Activated gamma-delta T cell treated with anti-CD3 and anti-CD28 coated beads, Interleukin-2, amount 50 U/mL, for 16 hours (primary cell): ENCODE data around the gene AP3D1.
"Not testable (repeated sequence)": the region's sequence is repeated elsewhere in the genome, so short reads cannot be mapped to it uniquely, and the experiment has no call there.

ENCODE experiments used
- DNase-seq: peaks from one replicate; pipeline ENCODE4 v3.0.0-alpha.2; 2020; ENCODE audit warnings: low read depth

The AP3D1 gene

DNA sequence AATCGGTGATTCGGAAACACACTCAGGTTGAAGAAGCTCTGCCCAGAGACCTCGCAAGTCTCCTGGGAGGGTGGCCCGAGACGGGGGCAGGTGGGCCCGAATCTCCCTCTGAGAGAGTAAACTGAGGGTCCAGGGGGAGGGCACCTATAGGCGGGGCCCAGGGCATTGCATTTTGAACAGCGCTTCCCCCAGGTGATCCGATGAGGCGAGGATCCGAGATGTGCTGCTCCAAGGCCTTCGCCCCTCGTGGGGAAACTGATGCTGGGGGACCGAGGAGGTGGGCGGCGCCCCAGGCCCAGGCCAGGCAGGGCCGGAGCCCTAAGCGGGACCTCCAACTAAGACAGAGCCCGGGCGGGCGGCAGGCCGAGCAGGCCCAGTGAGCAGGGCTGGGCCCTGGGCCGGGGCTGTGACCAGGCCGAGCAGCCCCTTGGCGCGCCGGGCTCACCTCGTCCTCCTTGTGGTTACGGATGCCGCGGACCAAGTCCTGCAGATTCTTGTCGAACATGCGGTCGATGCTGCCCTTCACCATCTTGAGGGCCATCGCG, 500 bp downstream of the AP3D1 start:
- DNase-seq: no peak

DNA sequence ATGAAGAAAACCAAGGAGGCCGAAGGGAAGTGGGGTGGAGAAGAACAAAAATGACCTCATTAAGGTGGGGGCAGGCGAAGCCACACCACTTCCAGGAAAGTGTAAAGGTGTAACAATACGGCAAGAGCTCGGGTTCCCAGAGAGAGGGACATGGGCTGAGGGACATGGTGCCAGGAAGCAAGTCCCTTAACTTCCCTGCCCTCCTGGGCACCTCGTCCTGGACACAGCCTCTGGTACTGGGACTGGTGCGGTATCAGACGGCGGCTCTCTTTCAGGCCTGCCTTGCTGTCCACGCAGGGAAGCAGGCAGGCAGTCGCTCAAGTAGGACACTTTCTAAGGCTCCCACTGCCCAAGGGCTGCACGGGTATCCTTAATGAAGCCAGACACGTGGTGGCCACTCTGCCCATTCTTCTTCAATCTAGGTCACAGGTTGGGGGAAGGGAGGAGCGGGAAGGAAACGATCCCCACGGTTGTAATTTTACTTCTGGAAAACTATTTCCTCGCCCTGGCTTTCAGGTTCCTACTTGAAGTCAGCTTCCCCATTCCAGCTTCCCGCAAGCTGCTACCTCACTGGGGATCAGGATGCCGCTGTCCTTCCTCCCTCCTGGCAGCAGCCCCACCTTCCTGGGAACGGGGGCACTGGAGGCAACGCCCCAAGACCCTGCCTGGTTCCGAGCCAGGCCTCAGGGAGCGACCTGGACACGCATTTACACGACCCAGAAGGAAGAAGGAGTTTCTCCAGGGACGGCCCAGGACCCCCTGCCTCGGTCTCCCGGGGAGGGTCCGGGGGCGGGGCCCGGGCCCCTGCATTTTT, 1.2 kb downstream of the AP3D1 start:
- no peak for DNase-seq

GRCh38 chr19:2148482-2149135, 2.8 kb downstream of the AP3D1 start:
- no peak for DNase-seq

DNA sequence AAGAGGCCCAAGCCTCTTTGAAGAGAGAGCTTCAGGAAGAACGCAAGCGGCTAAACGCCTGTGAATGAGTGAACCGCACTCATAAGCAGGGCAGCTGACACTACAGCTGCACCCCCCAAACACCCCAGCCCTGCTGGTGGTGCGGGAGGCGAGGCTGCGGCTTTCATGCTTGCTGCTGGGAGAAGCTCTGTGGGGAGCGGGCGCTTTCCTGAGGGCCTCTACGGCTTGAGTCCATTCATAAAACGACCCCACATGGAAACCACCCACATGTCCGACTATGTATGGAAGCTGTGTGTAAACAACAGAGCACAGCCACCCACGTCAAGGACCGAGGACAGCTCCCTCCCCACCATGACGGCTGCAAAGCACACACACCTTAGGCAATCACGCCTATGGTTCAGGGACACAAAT, 5.5 kb downstream of the AP3D1 start:
- DNase-seq: no peak

DNA sequence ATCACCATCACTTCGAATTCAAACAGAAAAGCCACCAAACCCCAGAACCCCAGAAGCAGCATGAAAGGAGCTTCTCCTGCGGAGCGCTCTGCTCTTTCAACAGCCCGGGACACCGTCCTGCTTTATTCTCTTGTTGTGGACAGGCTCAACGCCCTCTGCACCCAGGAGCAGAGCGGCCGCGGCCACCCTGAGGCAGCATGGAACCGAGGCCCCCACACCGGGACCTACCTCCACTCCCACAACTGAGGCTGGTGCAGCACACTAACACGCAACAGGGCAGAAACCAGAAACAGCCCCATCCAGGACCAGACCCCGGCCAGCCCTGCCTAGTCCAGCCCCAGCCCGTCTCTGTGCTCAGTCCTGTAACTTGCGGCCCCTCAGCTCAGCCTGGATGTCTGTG, 7.2 kb downstream of the AP3D1 start:
- DNase-seq: no peak

DNA sequence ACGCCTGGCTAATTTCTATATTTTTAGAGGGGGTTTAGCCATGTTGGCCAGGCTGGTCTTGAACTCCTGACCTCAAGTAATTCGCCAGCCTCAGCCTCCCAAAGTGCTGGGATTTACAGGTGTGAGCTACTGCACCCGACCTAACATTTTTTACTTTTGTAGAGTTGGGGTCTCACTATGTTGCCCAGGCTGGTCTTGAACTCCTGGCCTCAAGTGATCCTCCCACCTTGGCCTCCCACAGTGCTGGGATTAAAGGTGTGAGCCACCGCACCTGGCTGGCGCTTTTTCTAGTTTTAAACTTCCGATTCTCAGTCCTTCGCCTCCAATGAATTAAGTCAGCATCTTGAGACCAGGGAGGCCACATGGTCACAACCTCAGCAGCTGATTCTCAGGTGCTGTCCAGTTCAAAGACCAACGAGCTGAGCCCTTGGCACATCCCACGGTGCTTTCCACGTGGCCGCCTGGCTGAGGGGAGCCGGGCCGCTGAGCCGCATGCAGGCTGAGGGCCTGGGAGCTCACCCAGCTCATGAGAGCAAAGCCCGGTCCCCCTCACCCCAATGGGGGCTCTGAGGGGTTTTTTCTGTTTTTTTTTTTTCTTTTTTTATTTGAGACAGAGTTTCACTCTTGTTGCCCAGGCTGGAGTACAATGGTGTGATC, 9.1 kb downstream of the AP3D1 start:
- DNase-seq: no peak

DNA sequence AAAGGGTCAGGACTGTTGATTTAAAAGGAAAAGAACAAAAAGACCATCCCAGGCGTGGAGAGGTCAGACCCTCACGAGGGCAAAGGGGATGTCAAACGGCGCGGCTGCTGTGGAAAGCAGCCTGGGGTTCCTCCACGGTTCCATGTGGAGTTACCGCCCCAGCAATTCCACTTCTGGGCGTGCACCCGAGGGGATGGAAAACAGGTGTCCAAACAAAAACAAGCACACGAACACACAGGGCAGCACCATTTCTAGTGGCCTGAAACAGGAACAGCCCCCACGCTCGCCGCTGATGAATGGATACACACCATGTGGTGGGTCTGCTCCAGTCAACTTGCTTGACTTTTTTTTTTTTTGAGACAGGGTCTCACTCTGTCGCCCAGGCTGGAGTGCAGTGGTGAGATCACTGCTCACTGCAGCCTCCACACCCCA, 11.2 kb downstream of the AP3D1 start:
- no peak for DNase-seq

DNA sequence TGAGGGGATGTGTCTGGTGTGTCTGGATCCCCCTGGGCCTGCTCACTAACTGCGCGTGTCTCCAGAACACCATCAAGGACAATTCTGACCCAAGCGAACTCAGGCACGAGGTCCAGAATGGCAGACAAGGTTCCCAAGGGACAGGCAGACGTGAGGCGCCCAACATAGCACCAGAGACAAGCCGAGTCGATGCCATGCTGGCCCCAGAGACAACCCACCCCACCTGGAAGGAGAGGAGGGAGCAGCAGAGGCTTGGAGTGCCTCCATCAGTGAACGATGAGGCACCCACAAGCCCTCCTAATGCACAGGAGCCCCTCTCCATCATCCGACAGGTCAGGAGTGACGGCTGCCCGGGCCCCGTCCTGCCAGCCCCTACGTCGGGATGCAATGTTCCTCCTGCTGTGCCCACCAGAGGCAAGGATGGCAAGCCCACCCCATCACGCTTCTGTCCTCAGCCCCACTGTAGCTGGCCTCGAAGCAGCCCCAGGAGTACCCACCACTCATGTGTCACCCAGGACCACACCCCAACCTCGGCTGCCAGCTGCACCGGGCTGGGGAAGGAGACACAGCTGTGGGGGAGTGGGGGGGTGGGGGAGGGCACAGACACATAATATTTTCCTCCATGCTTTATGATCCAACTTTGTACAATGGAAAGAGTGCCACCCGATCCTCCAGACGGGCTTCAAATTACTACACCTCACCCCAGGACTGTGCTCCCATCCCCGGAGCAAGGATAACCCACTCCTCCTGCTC, 11.8 kb downstream of the AP3D1 start:
- no peak for DNase-seq

- no peak for DNase-seq
Observed at GRCh38 chr19:2138061-2138728, 13.2 kb downstream of the AP3D1 start.

DNA sequence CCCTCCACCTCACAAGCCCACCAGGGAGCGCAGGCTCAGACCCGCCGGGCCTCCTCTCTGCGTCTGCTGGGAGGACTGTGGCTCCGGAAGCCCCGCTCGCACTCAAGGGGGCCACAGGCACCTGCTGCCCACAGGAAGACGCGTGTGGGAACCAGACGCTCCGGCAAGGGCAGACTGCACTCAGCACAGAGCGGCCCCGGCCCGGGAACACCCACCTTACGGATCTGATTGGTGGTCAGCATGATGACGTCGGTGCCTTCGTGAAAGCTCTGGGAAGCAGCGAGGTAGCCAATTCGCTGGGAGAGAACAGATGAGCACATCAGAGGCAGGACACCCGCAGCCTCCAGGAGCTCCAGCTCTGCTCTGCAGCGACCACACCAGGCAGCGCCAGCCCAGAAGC, 14.6 kb downstream of the AP3D1 start:
- DNase-seq: no peak

- no peak for DNase-seq
Observed at GRCh38 chr19:2135474-2136402, 15.6 kb downstream of the AP3D1 start.

DNA sequence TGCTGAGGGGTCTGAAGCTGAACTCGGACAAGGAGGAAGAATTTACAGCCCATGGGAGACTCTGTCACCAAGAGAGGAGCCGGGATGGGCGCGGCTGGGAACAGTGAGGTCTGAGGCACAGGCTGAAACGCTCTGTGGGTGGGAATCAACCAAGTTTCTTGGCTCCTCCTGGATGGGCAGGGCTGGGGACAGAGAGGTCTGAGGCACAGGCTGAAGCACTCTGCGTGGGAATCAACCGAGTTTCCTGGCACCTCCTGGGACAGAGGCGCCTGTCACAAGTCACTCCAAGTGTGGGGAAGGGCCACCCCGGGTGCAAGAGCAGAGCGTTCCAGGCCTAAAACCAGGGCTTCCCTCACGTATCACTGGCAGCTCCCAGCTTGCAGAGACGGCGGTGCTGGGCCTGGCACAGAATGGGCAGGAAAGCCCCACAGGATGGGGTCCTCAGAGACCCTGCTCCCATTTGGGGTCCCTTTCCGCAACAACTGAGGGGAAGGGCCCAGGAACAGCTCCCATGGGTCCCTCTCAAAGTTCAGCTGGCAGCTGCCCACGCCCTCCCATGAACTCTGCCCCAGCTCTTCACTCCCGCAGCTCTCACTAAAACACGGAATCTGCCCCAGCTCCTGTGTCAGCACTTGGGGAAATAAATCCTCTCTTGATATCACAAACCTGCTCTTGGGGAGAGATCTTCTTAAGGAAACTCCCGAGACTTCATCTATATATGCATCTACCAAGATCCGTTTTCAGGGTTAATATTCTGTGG, 18.5 kb downstream of the AP3D1 start:
- DNase-seq: no peak

GRCh38 chr19:2132191-2132590, 19.2 kb downstream of the AP3D1 start:
- DNase-seq: no peak

- not testable (repeated sequence) for DNase-seq
Observed at GRCh38 chr19:2131012-2131975, 20.1 kb downstream of the AP3D1 start.

GRCh38 chr19:2129892-2130770, 21.2 kb downstream of the AP3D1 start:
- no peak for DNase-seq

DNA sequence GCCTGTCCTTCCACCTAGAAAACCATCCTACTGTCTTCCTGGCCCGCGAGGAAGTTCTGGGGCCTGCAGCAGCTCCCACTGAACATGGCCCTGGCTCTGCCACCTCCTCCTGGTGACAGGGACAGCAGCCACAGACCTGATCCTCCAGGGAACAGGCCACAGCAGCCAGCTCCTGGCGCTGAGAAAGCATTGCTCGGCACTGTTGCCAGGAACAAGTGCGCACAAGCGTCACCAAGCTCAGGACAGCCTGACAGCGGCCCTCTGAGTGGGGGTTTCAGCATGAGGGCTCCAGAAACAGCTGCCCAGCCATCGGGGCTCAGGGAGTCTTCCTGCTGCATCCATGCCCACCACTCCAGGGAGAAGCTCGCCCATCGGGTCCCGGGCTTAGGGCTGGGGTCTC, 21.9 kb downstream of the AP3D1 start:
- DNase-seq: no peak

GRCh38 chr19:2129022-2129421, 22.3 kb downstream of the AP3D1 start:
- DNase-seq: no peak
